CD4-positive, alpha-beta T cell (primary cell): ENCODE data around the gene ZNF816. TPM values are rescaled to one million over a fixed set of nuclear protein-coding genes. Genes with fewer than 3 reads are reported as not detected.

Source experiments
- ATAC-seq: fragments of 200-7000 bp; cut with Tn5 transposase; one replicate; pipeline ENCODE4 v1.10.0; 2022; ENCODE audit warnings: mild to moderate bottlenecking; ENCODE audit not compliant: poor library complexity
- CTCF ChIA-PET: fragments of 350-600 bp; sonication (Branson Sonifier 250); formaldehyde crosslinking; loops from one replicate; lab custom pipeline; 2021; ENCODE audit warnings: antibody characterized with exemption, inconsistent platforms; lab: Charles Lee
- POLR2A ChIA-PET: fragments of 350-600 bp; sonication (Branson Sonifier 250); formaldehyde crosslinking; loops from one replicate; lab custom pipeline; 2021; ENCODE audit warnings: antibody characterized with exemption, inconsistent platforms; lab: Charles Lee
- DNase-seq, 14 experiments: peaks; one replicate each; pipeline ENCODE4 v3.0.0-alpha.2; 2013 to 2020; ENCODE audit warnings: mixed read lengths in 2 of 14
- H3K27ac ChIP-seq, 2 donors: one replicate each; pipeline versions ENCODE4 v1.5.1 to v1.7.0; 2013; ENCODE audit warnings: low read length in 2 of 2, low read depth in 1 of 2, mild to moderate bottlenecking in 1 of 2
- H3K27me3 ChIP-seq, 2 experiments: 1 replicate in 1 of 2; 2 replicates in 1 of 2; pipeline versions ENCODE4 v1.6.1 to v1.7.0; 2013; ENCODE audit warnings: low read length in 2 of 2, control low read depth in 1 of 2, mild to moderate bottlenecking in 1 of 2, moderate library complexity in 1 of 2; ENCODE audit not compliant: insufficient read depth in 2 of 2, control insufficient read depth in 1 of 2
- H3K36me3 ChIP-seq: one replicate; pipeline ENCODE4 v1.6.1; 2013; ENCODE audit warnings: low read length, control low read depth; ENCODE audit not compliant: insufficient read depth
- H3K4me1 ChIP-seq: one replicate; pipeline ENCODE4 v1.6.1; 2013; ENCODE audit warnings: low read length, control low read depth; ENCODE audit not compliant: insufficient read depth
- H3K4me3 ChIP-seq: one replicate; pipeline ENCODE4 v1.5.1; 2013; ENCODE audit warnings: mild to moderate bottlenecking, low read length, moderate library complexity
- H3K9me3 ChIP-seq, 2 experiments: 1 replicate in 1 of 2; 2 replicates in 1 of 2; pipeline versions ENCODE4 v1.6.1 to v1.7.0; 2013; ENCODE audit warnings: low read length in 2 of 2, mild to moderate bottlenecking in 2 of 2, control low read depth in 1 of 2, moderate library complexity in 1 of 2; ENCODE audit not compliant: control insufficient read depth in 1 of 2, insufficient read depth in 1 of 2
- H3K27ac Mint-ChIP-seq: one replicate; pipeline ENCODE4 v1.8.0; 2020; ENCODE audit warnings: mixed read lengths
- H3K27me3 Mint-ChIP-seq: one replicate; pipeline ENCODE4 v1.8.0; 2021; ENCODE audit warnings: mixed read lengths
- H3K36me3 Mint-ChIP-seq: one replicate; pipeline ENCODE4 v1.8.0; 2021; ENCODE audit warnings: low read depth, mixed read lengths
- H3K4me1 Mint-ChIP-seq: one replicate; pipeline ENCODE4 v1.8.0; 2021; ENCODE audit warnings: low read depth, mixed read lengths
- H3K4me3 Mint-ChIP-seq: one replicate; pipeline ENCODE4 v1.8.0; 2020; ENCODE audit warnings: mild to moderate bottlenecking, mixed read lengths
- H3K9me3 Mint-ChIP-seq: one replicate; pipeline ENCODE4 v1.8.0; 2020; ENCODE audit warnings: mixed read lengths
- intact Hi-C, 2 experiments: fragments of 100-400 bp; cut with DNase I in 1 of 2; cut with micrococcal nuclease in 1 of 2; formaldehyde crosslinking; loops; one replicate each; pipeline versions ENCODE4 v1.15.1 to v1.9.0; 2023 to 2025; cut with DNase I, micrococcal nuclease
- total RNA-seq, 174 experiments: library from RNA in 2 of 174; stranded (reverse) in 2 of 174; gene quantifications; one replicate each; pipeline ENCODE4 v1.2.3 and lab custom pipeline; 2021 to 2026
- TF ChIP-seq, protein P1 (sequence below): fragments of 200-600 bp; IDR thresholded peaks from one replicate; pipeline ENCODE4 v1.8.0; 2022; ENCODE audit warnings: antibody characterized with exemption, mild to moderate bottlenecking

The ZNF816 gene
- total RNA-seq, 2 experiments from 2014 or later: 3.6 to 5.5 TPM

DNA sequence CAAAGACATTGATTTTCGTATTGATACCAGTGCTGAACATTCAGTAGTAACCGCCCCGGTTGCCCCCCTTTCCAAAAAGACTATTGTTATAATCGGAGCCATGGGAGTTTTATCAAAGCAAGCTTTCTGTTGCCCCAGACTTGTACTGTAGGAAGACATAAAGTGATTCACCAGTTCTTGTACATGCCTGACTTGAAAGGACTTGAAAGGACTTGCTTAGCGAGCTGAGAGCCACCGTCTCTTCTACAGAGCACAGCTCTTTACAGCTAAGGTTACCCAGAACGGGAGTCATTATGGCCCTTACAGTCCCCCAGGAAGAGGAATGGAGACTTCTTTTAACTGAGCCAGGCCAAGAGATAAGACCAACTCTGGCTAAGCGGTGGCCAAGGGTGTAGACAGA is 5.1 kb downstream of the ZNF816 start:
- Mint-ChIP-seq H3K27me3 (no peaks in the 10 kb centered on the region), H3K4me3 (no peak overlapping the region), H3K27ac (no peak overlapping the region), H3K4me1 (peaks cover 22% of the 10 kb centered on the region), H3K9me3 (peaks cover 20% of the 10 kb centered on the region), H3K36me3 (peaks cover 96% of the 10 kb centered on the region)
- Histone ChIP-seq H3K4me3 (no peak overlapping the region), H3K9me3 (peaks cover 68 to 79% of the 10 kb centered on the region in 2 experiments), H3K27me3 (no peaks in the 10 kb centered on the region), H3K36me3 (peaks cover 71% of the 10 kb centered on the region), H3K4me1 (peaks cover 12% of the 10 kb centered on the region), H3K27ac (no peak overlapping the region)
- ChIA-PET CTCF (no interaction called here), POLR2A (no interaction called here)
- DNase-seq (no peak), ATAC-seq (no peak)
- intact Hi-C loops: no loop called here
- TF ChIP-seq, protein P1, sequence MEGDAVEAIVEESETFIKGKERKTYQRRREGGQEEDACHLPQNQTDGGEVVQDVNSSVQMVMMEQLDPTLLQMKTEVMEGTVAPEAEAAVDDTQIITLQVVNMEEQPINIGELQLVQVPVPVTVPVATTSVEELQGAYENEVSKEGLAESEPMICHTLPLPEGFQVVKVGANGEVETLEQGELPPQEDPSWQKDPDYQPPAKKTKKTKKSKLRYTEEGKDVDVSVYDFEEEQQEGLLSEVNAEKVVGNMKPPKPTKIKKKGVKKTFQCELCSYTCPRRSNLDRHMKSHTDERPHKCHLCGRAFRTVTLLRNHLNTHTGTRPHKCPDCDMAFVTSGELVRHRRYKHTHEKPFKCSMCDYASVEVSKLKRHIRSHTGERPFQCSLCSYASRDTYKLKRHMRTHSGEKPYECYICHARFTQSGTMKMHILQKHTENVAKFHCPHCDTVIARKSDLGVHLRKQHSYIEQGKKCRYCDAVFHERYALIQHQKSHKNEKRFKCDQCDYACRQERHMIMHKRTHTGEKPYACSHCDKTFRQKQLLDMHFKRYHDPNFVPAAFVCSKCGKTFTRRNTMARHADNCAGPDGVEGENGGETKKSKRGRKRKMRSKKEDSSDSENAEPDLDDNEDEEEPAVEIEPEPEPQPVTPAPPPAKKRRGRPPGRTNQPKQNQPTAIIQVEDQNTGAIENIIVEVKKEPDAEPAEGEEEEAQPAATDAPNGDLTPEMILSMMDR: no peak

DNA sequence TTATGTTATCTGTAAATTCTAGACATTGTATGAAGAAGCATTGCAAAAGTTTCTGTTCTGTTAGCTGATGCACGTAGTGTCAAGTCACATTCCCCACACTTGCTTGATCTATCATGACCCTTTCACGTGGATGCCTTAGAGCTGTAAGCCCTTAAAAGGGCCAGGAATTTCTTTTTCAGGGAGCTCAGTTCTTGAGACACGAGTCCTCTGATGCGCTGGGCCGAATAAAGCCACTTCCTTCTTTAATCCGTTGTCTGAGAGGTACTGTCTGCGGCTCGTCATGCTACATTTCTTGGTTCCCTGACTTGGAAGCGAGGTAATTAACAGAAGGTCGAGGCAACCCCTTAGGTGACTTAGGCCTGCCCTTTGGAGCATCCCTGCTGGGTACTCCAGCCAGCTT is 5.8 kb downstream of the ZNF816 start:
- peaks cover 25% of the 10 kb centered on the region for H3K9me3 Mint-ChIP-seq
- H3K27me3 ChIP-seq: no peaks in the 10 kb centered on the region
- H3K27ac ChIP-seq: no peak overlapping the region
- H3K36me3 ChIP-seq: peaks cover 78% of the 10 kb centered on the region
- ATAC-seq (no peak), DNase-seq (no peak)
- H3K27ac Mint-ChIP-seq: no peak overlapping the region
- ChIA-PET CTCF (no interaction called here), POLR2A (no interaction called here)
- no peaks in the 10 kb centered on the region for H3K27me3 Mint-ChIP-seq
- peaks cover 6% of the 10 kb centered on the region for H3K4me1 ChIP-seq
- intact Hi-C loops: no loop called here
- peaks cover 70 to 86% of the 10 kb centered on the region in 2 experiments for H3K9me3 ChIP-seq
- H3K4me3 ChIP-seq: no peak overlapping the region
- H3K4me3 Mint-ChIP-seq: no peak overlapping the region
- H3K36me3 Mint-ChIP-seq: peaks cover 96% of the 10 kb centered on the region
- H3K4me1 Mint-ChIP-seq: peaks cover 15% of the 10 kb centered on the region
- TF ChIP-seq, protein P1: no peak

DNA sequence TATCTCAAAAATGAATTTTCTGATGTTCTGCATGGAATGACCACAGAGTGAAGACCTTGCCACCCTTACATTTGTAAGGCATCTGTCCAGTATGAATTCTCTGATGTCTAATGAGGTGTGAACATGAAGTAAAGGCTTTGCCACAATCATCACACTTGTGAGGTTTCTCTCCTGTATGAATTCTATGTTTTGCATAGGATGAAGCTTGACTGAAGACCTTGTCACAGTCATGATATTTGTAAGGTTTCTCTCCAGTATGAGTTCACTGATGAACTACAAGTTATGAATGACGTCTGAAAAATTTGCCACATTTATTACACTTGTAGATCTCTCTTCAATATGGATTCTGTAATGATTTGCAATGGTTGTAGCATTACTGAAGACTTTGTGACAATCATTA is 13.3 kb downstream of the ZNF816 start:
- Histone ChIP-seq H3K27me3 (no peaks in the 10 kb centered on the region), H3K27ac (no peak overlapping the region), H3K36me3 (peaks cover 35% of the 10 kb centered on the region), H3K4me1 (no peaks in the 10 kb centered on the region), H3K4me3 (no peak overlapping the region), H3K9me3 (peaks cover 62 to 74% of the 10 kb centered on the region in 2 experiments)
- Mint-ChIP-seq H3K36me3 (peaks cover 64% of the 10 kb centered on the region), H3K4me3 (no peak overlapping the region), H3K9me3 (peaks cover 13% of the 10 kb centered on the region), H3K27me3 (no peaks in the 10 kb centered on the region), H3K27ac (no peak overlapping the region), H3K4me1 (no peaks in the 10 kb centered on the region)
- TF ChIP-seq, protein P1: no peak
- POLR2A ChIA-PET: no interaction called here
- ATAC-seq (no peak), DNase-seq (no peak)
- CTCF ChIA-PET: no interaction called here
- intact Hi-C loops: loop anchor here in 1 of 2 experiments (10.0 kb wide), 2 partner anchors 165 to 385 kb away; partner anchors contain the start of genes ZNF600 and ZNF845
